Astrocyte of the cerebellum (primary cell): ENCODE measurements around the gene NMRAL1.
A peak's percentile ranks its signal among the peaks of the same experiment; 100 is the strongest.

Experiments used
- DNase-seq: peaks from one replicate; pipeline ENCODE4 v3.0.0-alpha.2; 2011; ENCODE audit warnings: low read depth
- H3K4me3 ChIP-seq: 2 replicates; pipeline ENCODE4 v1.5.1; 2011; ENCODE audit warnings: mild to moderate bottlenecking, low read depth, low read length, moderate library complexity
- in situ Hi-C: cut with HindIII; loops from 2 replicates; pipeline ENCODE4 v1.10.0; 2017; ENCODE audit warnings: low sequenced_read_pairs
- TF ChIP-seq, protein P1 (sequence below): IDR thresholded peaks from 2 replicates; pipeline ENCODE4 v1.5.1; 2012; ENCODE audit warnings: low read length, low read depth, moderate library complexity, mild to moderate bottlenecking; ENCODE audit errors: missing control alignments

The NMRAL1 gene

DNA sequence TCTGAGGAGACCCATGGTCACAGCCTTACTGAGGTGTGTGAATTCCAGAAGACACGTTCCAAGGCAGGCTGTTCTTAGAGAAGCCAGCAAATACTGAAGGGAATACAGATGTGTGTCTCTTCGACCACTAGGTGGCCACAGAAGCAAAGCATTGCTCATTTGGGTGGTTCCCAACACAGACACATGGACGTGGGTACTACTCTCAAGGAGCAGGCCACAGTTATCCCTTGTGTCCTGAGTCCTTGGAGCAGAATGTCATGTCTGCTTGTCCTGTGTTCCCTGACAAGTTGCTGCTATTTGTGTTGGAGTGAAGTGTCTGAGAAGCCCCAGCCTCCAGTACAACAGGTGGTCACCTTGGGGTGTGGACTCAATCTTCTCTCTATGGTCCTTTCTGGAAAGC lies 32.0 kb upstream of the NMRAL1 start:
- peak; percentile 71 for DNase-seq
- TF ChIP-seq, protein P1, sequence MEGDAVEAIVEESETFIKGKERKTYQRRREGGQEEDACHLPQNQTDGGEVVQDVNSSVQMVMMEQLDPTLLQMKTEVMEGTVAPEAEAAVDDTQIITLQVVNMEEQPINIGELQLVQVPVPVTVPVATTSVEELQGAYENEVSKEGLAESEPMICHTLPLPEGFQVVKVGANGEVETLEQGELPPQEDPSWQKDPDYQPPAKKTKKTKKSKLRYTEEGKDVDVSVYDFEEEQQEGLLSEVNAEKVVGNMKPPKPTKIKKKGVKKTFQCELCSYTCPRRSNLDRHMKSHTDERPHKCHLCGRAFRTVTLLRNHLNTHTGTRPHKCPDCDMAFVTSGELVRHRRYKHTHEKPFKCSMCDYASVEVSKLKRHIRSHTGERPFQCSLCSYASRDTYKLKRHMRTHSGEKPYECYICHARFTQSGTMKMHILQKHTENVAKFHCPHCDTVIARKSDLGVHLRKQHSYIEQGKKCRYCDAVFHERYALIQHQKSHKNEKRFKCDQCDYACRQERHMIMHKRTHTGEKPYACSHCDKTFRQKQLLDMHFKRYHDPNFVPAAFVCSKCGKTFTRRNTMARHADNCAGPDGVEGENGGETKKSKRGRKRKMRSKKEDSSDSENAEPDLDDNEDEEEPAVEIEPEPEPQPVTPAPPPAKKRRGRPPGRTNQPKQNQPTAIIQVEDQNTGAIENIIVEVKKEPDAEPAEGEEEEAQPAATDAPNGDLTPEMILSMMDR = peak; percentile 87

DNA sequence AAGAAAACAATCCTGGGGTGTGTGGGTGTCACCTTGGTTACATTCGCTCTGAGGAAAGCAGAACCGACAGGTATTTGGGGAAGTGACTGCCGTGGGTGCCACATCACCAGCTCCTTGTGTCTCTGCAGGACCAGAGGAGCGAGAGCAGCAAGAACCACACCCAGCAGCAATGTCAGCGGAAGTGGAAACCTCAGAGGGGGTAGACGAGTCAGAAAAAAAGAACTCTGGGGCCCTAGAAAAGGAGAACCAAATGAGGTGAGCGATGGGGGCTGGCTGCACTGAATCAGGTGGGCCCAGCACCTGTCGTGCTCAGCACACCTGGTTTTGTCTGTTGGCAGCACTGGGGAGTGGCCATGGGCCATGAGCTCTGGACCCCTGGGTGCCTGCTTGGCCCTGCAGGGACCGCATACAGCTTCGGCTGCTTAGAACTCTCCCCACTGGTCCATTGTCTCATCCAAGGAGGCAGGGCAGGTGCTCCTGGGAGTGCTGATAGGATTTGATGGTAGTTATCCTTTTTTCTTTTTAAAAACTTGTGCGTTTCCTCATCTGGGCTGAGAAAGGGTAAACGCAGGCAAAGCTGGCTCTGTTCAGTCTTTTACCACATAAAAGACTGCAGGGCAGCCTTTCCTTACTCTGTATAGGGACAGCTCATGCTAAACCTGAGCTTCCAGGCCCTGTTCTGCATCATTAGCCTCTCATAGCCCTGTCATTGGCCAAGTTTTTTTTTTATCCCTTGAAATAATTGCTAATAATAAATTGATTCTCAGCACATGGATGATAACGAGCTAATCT lies 31.1 kb upstream of the NMRAL1 start:
- TF ChIP-seq, protein P1 = no peak

More for the DNA sequence above, 32.0 kb upstream of the NMRAL1 start:
- in situ Hi-C loops = loop anchor here (25.0 kb wide), 1 partner anchor 131 kb away; no protein-coding TSS in a partner anchor
- H3K4me3 ChIP-seq = no peak overlapping the region

DNA sequence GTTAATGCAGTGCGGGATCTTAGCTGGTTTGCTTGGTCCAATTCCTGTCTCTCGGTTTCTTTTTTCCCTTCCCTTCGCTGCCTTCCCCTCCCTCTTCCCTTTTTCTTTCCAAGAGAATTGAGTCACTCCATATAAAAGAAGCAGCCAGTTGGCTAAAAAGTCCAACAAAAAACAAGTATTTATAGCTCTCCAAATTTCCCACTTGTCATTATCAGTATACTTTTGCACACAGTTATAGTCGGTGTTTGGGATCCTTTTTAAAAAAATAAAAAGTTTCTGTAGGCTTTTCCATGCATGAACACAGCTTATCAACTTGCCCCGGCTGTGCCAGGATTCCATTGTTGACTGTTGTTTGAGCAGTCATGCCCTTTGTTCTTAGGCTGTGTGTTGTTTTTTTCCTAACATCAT lies 26.6 kb upstream of the NMRAL1 start:
- peak; percentile 23 for DNase-seq
- in situ Hi-C loops = loop anchor here (25.0 kb wide), 1 partner anchor 136 kb away; no protein-coding TSS in a partner anchor
- no peak overlapping the region for H3K4me3 ChIP-seq
- TF ChIP-seq, protein P1 = no peak

More for the DNA sequence above, 31.1 kb upstream of the NMRAL1 start:
- DNase-seq = no peak
- in situ Hi-C loops = loop anchor here (25.0 kb wide), 1 partner anchor 132 kb away; no protein-coding TSS in a partner anchor
- H3K4me3 ChIP-seq = no peak overlapping the region

DNA sequence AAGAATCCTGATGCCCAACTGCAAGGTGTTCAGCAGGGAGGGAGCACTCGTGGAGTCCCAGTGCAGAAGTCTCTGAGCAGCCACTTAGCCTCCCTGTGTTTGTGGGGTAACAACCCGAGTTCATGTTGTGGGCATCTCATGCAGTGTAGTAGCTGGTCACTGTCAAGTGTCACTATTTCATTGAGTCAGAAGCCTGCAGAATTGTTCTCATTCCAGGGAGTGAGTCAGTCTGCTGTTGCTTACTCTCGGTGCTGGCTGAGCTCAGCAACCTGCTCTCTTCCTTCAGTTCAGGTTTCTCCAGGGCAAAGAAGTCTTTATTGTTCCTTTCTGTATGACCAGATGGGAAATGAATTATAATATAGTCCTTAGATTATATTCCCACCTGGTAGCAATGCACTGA lies 25.8 kb upstream of the NMRAL1 start:
- in situ Hi-C loops = loop anchor here (25.0 kb wide), 1 partner anchor 137 kb away; no protein-coding TSS in a partner anchor
- TF ChIP-seq, protein P1 = no peak
- no peak overlapping the region for H3K4me3 ChIP-seq
- DNase-seq = peak; percentile 46

DNA sequence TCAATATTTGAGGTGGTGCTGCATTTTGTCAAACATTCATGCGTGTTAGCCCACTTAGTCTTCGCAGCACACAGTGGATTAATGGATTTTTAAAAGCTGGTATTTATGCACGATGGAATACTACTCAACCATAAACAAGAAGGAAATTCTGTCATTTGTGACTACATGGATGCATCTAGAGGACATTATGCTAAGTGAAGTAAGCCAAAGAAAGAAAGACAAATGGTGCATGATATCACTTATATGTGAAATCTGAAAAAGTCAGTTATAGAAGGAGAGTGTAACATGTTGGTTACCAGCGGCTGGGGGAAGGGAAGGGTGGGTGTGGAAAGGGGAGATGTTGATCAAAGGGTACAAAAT lies 24.8 kb upstream of the NMRAL1 start:
- DNase-seq = no peak

DNA sequence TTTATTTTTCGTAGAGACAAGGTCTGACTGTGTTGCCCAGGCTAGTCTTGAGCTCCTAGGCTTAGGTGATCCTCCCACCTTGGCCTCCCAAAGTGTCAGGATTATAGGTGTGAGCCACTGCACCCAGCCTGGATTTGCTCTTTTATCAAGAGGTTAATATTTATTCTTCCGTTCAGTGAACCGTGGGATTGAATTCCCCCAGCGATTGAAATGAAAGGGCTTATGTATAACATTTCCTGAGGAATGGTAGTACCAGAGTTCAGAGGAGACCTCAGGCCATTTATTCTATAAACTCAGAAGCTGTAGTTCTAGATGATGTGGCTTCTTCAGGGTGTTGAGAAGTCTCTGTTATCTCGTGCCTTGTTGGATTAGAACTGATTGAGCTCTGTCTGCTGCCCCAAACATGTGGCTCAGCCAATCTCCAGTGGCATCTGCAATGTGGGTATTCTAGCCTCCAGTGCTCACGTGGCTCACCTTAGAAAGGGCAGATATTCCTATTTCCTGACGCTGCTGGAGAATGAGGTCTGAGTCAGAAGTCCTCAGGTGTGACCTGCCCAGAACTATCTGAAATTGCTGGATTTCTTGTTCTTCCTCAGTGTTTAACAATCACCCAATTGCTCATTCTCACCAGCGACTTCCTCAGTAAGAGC lies 24.2 kb upstream of the NMRAL1 start:
- DNase-seq = no peak
- in situ Hi-C loops = no loop called here
- no peak overlapping the region for H3K4me3 ChIP-seq

More for the DNA sequence above, 24.8 kb upstream of the NMRAL1 start:
- in situ Hi-C loops = no loop called here
- TF ChIP-seq, protein P1 = no peak
- H3K4me3 ChIP-seq = no peak overlapping the region

More for the DNA sequence above, 24.2 kb upstream of the NMRAL1 start:
- TF ChIP-seq, protein P1 = no peak
